GM12878 (cell line): Measurements from ENCODE around the gene UBE2F. TPM values are rescaled to one million over a fixed set of nuclear protein-coding genes. Genes with fewer than 3 reads are reported as not detected.

Experiments used
- ASH2L ChIP-seq: fragments of 300-600, 200-600 bp; sonication (generic); IDR thresholded peaks from 2 replicates; pipeline ENCODE4 v1.6.1; 2017; ENCODE audit warnings: low read depth, mild to moderate bottlenecking, borderline replicate concordance
- BACH1 ChIP-seq: fragments of 450-650 bp; IDR thresholded peaks from 2 replicates; pipeline ENCODE4 v1.6.1; 2017; ENCODE audit warnings: mild to moderate bottlenecking, borderline replicate concordance
- CREM ChIP-seq: IDR thresholded peaks from 2 replicates; pipeline ENCODE4 v1.6.1; 2014; ENCODE audit warnings: antibody characterized with exemption, low read depth
- MEF2B ChIP-seq: fragments of 450-650 bp; IDR thresholded peaks from 2 replicates; pipeline ENCODE4 v1.6.1; 2018; ENCODE audit warnings: mild to moderate bottlenecking, moderate library complexity; ENCODE audit not compliant: partially characterized antibody, poor library complexity, severe bottlenecking
- POLR2A ChIP-seq: IDR thresholded peaks from 2 replicates; pipeline ENCODE4 v1.6.1; 2011; ENCODE audit warnings: low read depth, mild to moderate bottlenecking, low read length
- RFX5 ChIP-seq: IDR thresholded peaks from 2 replicates; pipeline ENCODE4 v1.6.1; 2011; ENCODE audit warnings: low read depth, low read length, improper control_type of control experiment
- ZBTB40 ChIP-seq: fragments of 450-650 bp; IDR thresholded peaks from 2 replicates; pipeline ENCODE4 v1.6.1; 2016; ENCODE audit warnings: mild to moderate bottlenecking, moderate library complexity, borderline replicate concordance
- ZNF592 ChIP-seq: fragments of 450-650 bp; IDR thresholded peaks from 2 replicates; pipeline ENCODE4 v1.6.1; 2017; ENCODE audit warnings: mild to moderate bottlenecking, moderate library complexity
- polyA plus RNA-seq, 11 experiments: library from polyadenylated mRNA; depleted of rRNA in 4 of 11; unstranded in 6 of 11; stranded (reverse) in 5 of 11; fragments of >200 nt; fragmentation: Nextera tagmentation in 4 of 11; fragmentation: Illumina TruSeq in 1 of 11; extraction: Ambion mirVana in 4 of 11; extraction: Trizol in 1 of 11; gene quantifications; 1 replicate in 1 of 11; 2 replicates in 10 of 11; pipeline versions ENCODE4 v1.2.1 to v1.2.3, GENCODE V29; 2011 to 2016; ENCODE audit warnings: inconsistent platforms in 2 of 11, missing spikeins in 2 of 11, low read depth in 1 of 11
- total RNA-seq, 4 experiments: library from RNA; depleted of rRNA in 3 of 4; stranded (reverse); fragments of >200 nt in 3 of 4; fragmentation: Illumina TruSeq in 1 of 4; extraction: Trizol in 1 of 4; gene quantifications; 2 replicates each; pipeline versions ENCODE4 v1.2.1 to v1.2.3, GENCODE V29; 2013 to 2021
- TF ChIP-seq, protein P1 (sequence below): fragments of 450-650 bp; IDR thresholded peaks from 2 replicates; pipeline ENCODE4 v1.6.1; 2016; ENCODE audit warnings: mild to moderate bottlenecking
- TF ChIP-seq, protein P2 (sequence below): fragments of 450-650 bp; IDR thresholded peaks from 2 replicates; pipeline ENCODE4 v1.6.1; 2018; ENCODE audit warnings: mild to moderate bottlenecking, low read depth, moderate library complexity; ENCODE audit not compliant: partially characterized antibody
- TF ChIP-seq, protein P3 (sequence below): IDR thresholded peaks from 2 replicates; pipeline ENCODE4 v1.6.1; 2012; ENCODE audit warnings: low read depth, low read length, improper control_type of control experiment

UBE2F gene
- total and polyA plus RNA-seq, 10 of the 15 experiments (the other 5 are each of a cell fraction or from before 2014, with no cell fraction given), result 12.3 to 64.4 (median 31.5) TPM

DNA sequence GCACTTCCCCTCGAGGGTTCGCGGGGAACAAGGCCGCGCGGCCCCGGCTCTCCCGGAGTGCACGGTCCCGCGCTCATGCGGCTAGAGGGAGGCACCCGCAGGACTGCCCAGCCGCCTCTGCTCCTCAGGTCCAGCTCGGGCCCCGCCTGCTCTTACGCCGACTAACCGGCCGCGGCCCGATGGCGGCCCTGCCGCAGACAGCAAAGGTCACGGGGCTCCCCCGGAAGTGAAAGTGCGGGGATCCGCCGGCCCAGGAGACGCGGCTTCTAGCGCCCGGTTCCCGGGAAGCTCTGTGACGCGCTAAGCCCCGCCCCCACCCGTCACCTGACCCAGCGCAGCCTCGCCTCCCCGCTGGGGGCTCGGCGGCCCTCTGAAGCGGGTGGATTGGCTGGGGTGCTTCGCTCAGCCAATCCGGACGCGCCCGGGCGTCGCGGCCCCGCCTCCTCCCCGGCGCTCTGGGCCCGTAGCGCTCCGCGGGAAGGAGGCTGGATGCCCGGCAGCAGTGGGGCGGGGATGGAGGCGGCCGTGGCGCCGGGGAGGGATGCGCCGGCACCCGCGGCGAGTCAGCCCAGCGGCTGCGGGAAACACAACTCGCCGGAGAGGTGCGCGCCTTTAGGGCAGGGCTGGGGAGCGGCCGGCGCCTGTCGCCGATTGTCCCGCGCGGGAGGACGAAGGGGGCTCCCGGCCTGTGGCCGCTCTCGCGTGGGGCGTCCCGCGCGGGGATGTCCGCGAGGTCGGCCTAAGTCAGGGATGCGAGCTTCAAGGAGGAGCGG, 93.9 kb downstream of the UBE2F start, which contains the start of gene SCLY (continued):
- TF ChIP-seq ZBTB40 (peak; percentile 87; the same call in 1 of the 2 replicates), MEF2B (no peak), ASH2L (no peak), ZNF592 (no peak), CREM (peak; percentile 89; the same call in 1 of the 2 replicates), POLR2A (peak; percentile 93), BACH1 (peak; percentile 97), RFX5 (peak; percentile 85)
- TF ChIP-seq, protein P1, sequence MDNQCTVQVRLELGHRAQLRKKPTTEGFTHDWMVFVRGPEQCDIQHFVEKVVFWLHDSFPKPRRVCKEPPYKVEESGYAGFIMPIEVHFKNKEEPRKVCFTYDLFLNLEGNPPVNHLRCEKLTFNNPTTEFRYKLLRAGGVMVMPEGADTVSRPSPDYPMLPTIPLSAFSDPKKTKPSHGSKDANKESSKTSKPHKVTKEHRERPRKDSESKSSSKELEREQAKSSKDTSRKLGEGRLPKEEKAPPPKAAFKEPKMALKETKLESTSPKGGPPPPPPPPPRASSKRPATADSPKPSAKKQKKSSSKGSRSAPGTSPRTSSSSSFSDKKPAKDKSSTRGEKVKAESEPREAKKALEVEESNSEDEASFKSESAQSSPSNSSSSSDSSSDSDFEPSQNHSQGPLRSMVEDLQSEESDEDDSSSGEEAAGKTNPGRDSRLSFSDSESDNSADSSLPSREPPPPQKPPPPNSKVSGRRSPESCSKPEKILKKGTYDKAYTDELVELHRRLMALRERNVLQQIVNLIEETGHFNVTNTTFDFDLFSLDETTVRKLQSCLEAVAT, result no peak
- TF ChIP-seq, protein P2, sequence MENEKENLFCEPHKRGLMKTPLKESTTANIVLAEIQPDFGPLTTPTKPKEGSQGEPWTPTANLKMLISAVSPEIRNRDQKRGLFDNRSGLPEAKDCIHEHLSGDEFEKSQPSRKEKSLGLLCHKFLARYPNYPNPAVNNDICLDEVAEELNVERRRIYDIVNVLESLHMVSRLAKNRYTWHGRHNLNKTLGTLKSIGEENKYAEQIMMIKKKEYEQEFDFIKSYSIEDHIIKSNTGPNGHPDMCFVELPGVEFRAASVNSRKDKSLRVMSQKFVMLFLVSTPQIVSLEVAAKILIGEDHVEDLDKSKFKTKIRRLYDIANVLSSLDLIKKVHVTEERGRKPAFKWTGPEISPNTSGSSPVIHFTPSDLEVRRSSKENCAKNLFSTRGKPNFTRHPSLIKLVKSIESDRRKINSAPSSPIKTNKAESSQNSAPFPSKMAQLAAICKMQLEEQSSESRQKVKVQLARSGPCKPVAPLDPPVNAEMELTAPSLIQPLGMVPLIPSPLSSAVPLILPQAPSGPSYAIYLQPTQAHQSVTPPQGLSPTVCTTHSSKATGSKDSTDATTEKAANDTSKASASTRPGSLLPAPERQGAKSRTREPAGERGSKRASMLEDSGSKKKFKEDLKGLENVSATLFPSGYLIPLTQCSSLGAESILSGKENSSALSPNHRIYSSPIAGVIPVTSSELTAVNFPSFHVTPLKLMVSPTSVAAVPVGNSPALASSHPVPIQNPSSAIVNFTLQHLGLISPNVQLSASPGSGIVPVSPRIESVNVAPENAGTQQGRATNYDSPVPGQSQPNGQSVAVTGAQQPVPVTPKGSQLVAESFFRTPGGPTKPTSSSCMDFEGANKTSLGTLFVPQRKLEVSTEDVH, result peak; percentile 67
- TF ChIP-seq, protein P3, sequence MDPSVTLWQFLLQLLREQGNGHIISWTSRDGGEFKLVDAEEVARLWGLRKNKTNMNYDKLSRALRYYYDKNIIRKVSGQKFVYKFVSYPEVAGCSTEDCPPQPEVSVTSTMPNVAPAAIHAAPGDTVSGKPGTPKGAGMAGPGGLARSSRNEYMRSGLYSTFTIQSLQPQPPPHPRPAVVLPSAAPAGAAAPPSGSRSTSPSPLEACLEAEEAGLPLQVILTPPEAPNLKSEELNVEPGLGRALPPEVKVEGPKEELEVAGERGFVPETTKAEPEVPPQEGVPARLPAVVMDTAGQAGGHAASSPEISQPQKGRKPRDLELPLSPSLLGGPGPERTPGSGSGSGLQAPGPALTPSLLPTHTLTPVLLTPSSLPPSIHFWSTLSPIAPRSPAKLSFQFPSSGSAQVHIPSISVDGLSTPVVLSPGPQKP, result peak; percentile 60; the same call in 1 of the 2 replicates
